ENCODE data around the gene ALKBH3.

The ALKBH3 gene

DNA sequence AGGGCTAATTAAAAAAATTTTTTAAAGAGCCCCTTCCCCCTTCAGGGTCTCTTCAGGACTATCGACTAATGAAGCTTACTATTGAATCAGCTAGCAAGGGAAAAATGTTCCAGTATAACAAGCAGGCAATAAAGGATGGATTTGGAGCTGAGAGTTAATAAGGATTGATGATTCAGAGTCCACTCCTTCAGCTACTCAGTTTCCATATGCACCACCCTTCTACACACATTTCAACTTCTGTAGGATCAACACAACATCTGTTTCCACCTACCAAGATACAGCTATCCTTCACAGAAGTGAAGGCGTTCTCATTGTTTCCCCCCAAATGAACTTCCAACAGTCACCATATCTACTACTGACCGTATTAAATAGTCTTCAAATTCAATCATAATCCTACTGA is 6.6 kb upstream of the ALKBH3 start:
- Histone ChIP-seq H2BK120ac (ENCODE audit: low read depth, low read length) (no peak overlapping the region), H3K4me3 (ENCODE audit: low read length) (no peak overlapping the region), H3K27me3 (ENCODE audit: insufficient read depth, low read length, poor library complexity) (no peaks in the 10 kb centered on the region), H2BK5ac (ENCODE audit: low read length) (no peak overlapping the region), H3K9ac (ENCODE audit: low read length) (no peak overlapping the region), H3K4ac (ENCODE audit: low read depth, low read length) (no peak overlapping the region), H3K79me1 (ENCODE audit: low read length) (no peaks in the 10 kb centered on the region), H3K4me1 (ENCODE audit: control insufficient read depth, low read depth, low read length) (no peaks in the 10 kb centered on the region), H2BK15ac (replicated peaks; ENCODE audit: low read depth) (no peak overlapping the region), H3K4me2 (ENCODE audit: low read length) (no peak overlapping the region), H3K79me2 (ENCODE audit: control insufficient read depth, insufficient read depth, low read length) (no peaks in the 10 kb centered on the region), H4K8ac (ENCODE audit: low read depth, low read length) (no peak overlapping the region), H3K36me3 (ENCODE audit: control insufficient read depth, insufficient read depth, low read length) (no peaks in the 10 kb centered on the region), H3K18ac (ENCODE audit: low read length) (no peak overlapping the region), H3K27ac (ENCODE audit: low read depth, low read length) (no peak overlapping the region), H3K56ac (ENCODE audit: low read length) (no peak overlapping the region), H4K5ac (ENCODE audit: low read length) (no peak overlapping the region), H3K23ac (ENCODE audit: low read length) (no peak overlapping the region), H2AK5ac (ENCODE audit: low read length) (no peak overlapping the region)
- DNase-seq: no peak
- WGBS (ENCODE audit: extremely low coverage, insufficient coverage, low lambda C conversion rate): no CpG with 5 or more reads among the region's 3 CpGs

DNA sequence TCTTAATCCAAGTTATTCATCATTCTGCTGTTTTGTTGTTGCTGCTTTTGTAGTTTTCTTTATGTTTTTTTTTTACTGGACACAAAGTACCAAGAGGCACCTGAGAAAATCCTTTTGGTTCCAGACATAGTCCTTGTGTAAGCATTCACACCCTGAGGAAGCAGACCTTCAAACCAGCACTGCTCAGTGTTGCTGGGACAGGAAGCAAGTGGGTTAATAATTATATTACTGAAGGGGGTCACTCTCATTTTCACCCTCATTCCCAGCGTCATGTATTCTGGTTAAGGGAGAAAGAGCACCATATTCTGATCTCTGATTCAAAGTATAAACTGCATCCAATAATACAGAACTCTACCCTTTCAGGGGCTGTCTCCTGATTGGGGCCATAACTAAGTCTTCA is 5.9 kb upstream of the ALKBH3 start:
- H3K4me3 ChIP-seq (ENCODE audit: low read length): no peak overlapping the region
- no peak overlapping the region for H3K9ac ChIP-seq (ENCODE audit: low read length)
- H2AK5ac ChIP-seq (ENCODE audit: low read length): no peak overlapping the region
- H4K8ac ChIP-seq (ENCODE audit: low read depth, low read length): no peak overlapping the region
- DNase-seq: no peak
- no peak overlapping the region for H4K5ac ChIP-seq (ENCODE audit: low read length)
- H2BK5ac ChIP-seq (ENCODE audit: low read length): no peak overlapping the region
- H3K18ac ChIP-seq (ENCODE audit: low read length): no peak overlapping the region
- no peak overlapping the region for H2BK120ac ChIP-seq (ENCODE audit: low read depth, low read length)
- H3K4ac ChIP-seq (ENCODE audit: low read depth, low read length): no peak overlapping the region
- no peaks in the 10 kb centered on the region for H3K79me2 ChIP-seq (ENCODE audit: control insufficient read depth, insufficient read depth, low read length)
- no peak overlapping the region for H3K56ac ChIP-seq (ENCODE audit: low read length)
- no peaks in the 10 kb centered on the region for H3K4me1 ChIP-seq (ENCODE audit: control insufficient read depth, low read depth, low read length)
- H3K27ac ChIP-seq (ENCODE audit: low read depth, low read length): no peak overlapping the region
- no peaks in the 10 kb centered on the region for H3K36me3 ChIP-seq (ENCODE audit: control insufficient read depth, insufficient read depth, low read length)
- H2BK15ac ChIP-seq (replicated peaks; ENCODE audit: low read depth): no peak overlapping the region
- no peak overlapping the region for H3K23ac ChIP-seq (ENCODE audit: low read length)
- no peak overlapping the region for H3K4me2 ChIP-seq (ENCODE audit: low read length)
- WGBS (ENCODE audit: extremely low coverage, insufficient coverage, low lambda C conversion rate): no CpG with 5 or more reads among the region's 1 CpG
- no peaks in the 10 kb centered on the region for H3K27me3 ChIP-seq (ENCODE audit: insufficient read depth, low read length, poor library complexity)
- H3K79me1 ChIP-seq (ENCODE audit: low read length): no peaks in the 10 kb centered on the region

- WGBS (ENCODE audit: extremely low coverage, insufficient coverage, low lambda C conversion rate): no CpG with 5 or more reads among the region's 13 CpGs
- no peak overlapping the region for H3K27ac ChIP-seq (ENCODE audit: low read depth, low read length)
- H4K5ac ChIP-seq (ENCODE audit: low read length): peak overlapping the region; percentile 9
- no peak overlapping the region for H2BK5ac ChIP-seq (ENCODE audit: low read length)
- H4K8ac ChIP-seq (ENCODE audit: low read depth, low read length): no peak overlapping the region
- no peak overlapping the region for H2AK5ac ChIP-seq (ENCODE audit: low read length)
- no peak overlapping the region for H3K4me3 ChIP-seq (ENCODE audit: low read length)
- no peaks in the 10 kb centered on the region for H3K36me3 ChIP-seq (ENCODE audit: control insufficient read depth, insufficient read depth, low read length)
- H3K4me2 ChIP-seq (ENCODE audit: low read length): peak overlapping the region; percentile 21
- H3K9ac ChIP-seq (ENCODE audit: low read length): no peak overlapping the region
- H3K18ac ChIP-seq (ENCODE audit: low read length): no peak overlapping the region
- H2BK15ac ChIP-seq (replicated peaks; ENCODE audit: low read depth): no peak overlapping the region
- no peak overlapping the region for H3K4ac ChIP-seq (ENCODE audit: low read depth, low read length)
- no peak overlapping the region for H3K23ac ChIP-seq (ENCODE audit: low read length)
- no peak overlapping the region for H2BK120ac ChIP-seq (ENCODE audit: low read depth, low read length)
- no peaks in the 10 kb centered on the region for H3K27me3 ChIP-seq (ENCODE audit: insufficient read depth, low read length, poor library complexity)
- no peaks in the 10 kb centered on the region for H3K79me2 ChIP-seq (ENCODE audit: control insufficient read depth, insufficient read depth, low read length)
- no peaks in the 10 kb centered on the region for H3K4me1 ChIP-seq (ENCODE audit: control insufficient read depth, low read depth, low read length)
- no peaks in the 10 kb centered on the region for H3K79me1 ChIP-seq (ENCODE audit: low read length)
- H3K56ac ChIP-seq (ENCODE audit: low read length): peak overlapping the region; percentile 12
- no peak for DNase-seq
Measured at GRCh38 chr11:43879789-43880639, 617 bp upstream of the ALKBH3 start.

DNA sequence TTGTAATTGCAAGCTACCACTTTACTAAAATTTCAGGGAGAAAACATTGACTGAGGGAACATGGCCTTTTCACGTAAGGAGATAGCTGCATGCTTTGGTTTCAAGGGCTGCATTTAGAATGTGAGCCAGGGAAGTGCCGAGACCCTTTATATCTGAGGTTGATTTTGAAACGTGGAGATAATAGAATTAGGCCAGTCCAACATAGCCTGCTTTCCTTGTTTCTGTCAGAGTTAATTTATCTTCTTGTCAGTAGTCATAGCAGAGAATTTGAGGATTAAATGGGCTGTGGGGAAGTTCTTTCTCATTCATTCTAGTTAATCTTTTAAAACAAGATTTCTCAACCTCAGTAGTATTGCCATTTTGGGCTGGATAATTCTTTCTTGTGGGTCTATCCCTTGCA is 12.2 kb downstream of the ALKBH3 start:
- no peak overlapping the region for H2BK5ac ChIP-seq (ENCODE audit: low read length)
- H2AK5ac ChIP-seq (ENCODE audit: low read length): no peak overlapping the region
- no peak overlapping the region for H3K4ac ChIP-seq (ENCODE audit: low read depth, low read length)
- H4K5ac ChIP-seq (ENCODE audit: low read length): no peak overlapping the region
- H2BK120ac ChIP-seq (ENCODE audit: low read depth, low read length): no peak overlapping the region
- WGBS (ENCODE audit: extremely low coverage, insufficient coverage, low lambda C conversion rate): no CpG with 5 or more reads among the region's 3 CpGs
- H3K4me1 ChIP-seq (ENCODE audit: control insufficient read depth, low read depth, low read length): no peaks in the 10 kb centered on the region
- H3K4me2 ChIP-seq (ENCODE audit: low read length): no peak overlapping the region
- no peak overlapping the region for H3K4me3 ChIP-seq (ENCODE audit: low read length)
- H3K9ac ChIP-seq (ENCODE audit: low read length): no peak overlapping the region
- no peaks in the 10 kb centered on the region for H3K79me1 ChIP-seq (ENCODE audit: low read length)
- H2BK15ac ChIP-seq (replicated peaks; ENCODE audit: low read depth): no peak overlapping the region
- no peak overlapping the region for H4K8ac ChIP-seq (ENCODE audit: low read depth, low read length)
- no peak for DNase-seq
- H3K27me3 ChIP-seq (ENCODE audit: insufficient read depth, low read length, poor library complexity): no peaks in the 10 kb centered on the region
- no peak overlapping the region for H3K18ac ChIP-seq (ENCODE audit: low read length)
- H3K27ac ChIP-seq (ENCODE audit: low read depth, low read length): no peak overlapping the region
- no peak overlapping the region for H3K23ac ChIP-seq (ENCODE audit: low read length)
- no peaks in the 10 kb centered on the region for H3K36me3 ChIP-seq (ENCODE audit: control insufficient read depth, insufficient read depth, low read length)
- no peak overlapping the region for H3K56ac ChIP-seq (ENCODE audit: low read length)
- no peaks in the 10 kb centered on the region for H3K79me2 ChIP-seq (ENCODE audit: control insufficient read depth, insufficient read depth, low read length)

- Histone ChIP-seq H4K8ac (ENCODE audit: low read depth, low read length) (no peak overlapping the region), H2BK5ac (ENCODE audit: low read length) (no peak overlapping the region), H3K4me2 (ENCODE audit: low read length) (no peak overlapping the region), H3K56ac (ENCODE audit: low read length) (no peak overlapping the region), H3K18ac (ENCODE audit: low read length) (no peak overlapping the region), H3K9ac (ENCODE audit: low read length) (no peak overlapping the region), H4K5ac (ENCODE audit: low read length) (no peak overlapping the region), H3K27me3 (ENCODE audit: insufficient read depth, low read length, poor library complexity) (no peaks in the 10 kb centered on the region), H3K36me3 (ENCODE audit: control insufficient read depth, insufficient read depth, low read length) (no peaks in the 10 kb centered on the region), H3K4ac (ENCODE audit: low read depth, low read length) (no peak overlapping the region), H3K27ac (ENCODE audit: low read depth, low read length) (no peak overlapping the region), H2AK5ac (ENCODE audit: low read length) (no peak overlapping the region), H2BK120ac (ENCODE audit: low read depth, low read length) (no peak overlapping the region), H2BK15ac (replicated peaks; ENCODE audit: low read depth) (no peak overlapping the region), H3K4me1 (ENCODE audit: control insufficient read depth, low read depth, low read length) (no peaks in the 10 kb centered on the region), H3K79me2 (ENCODE audit: control insufficient read depth, insufficient read depth, low read length) (no peaks in the 10 kb centered on the region), H3K79me1 (ENCODE audit: low read length) (no peaks in the 10 kb centered on the region), H3K4me3 (ENCODE audit: low read length) (no peak overlapping the region), H3K23ac (ENCODE audit: low read length) (no peak overlapping the region)
- no CpG with 5 or more reads among the region's 2 CpGs for WGBS (ENCODE audit: extremely low coverage, insufficient coverage, low lambda C conversion rate)
- DNase-seq: no peak
Measured at GRCh38 chr11:43894546-43894945, 13.9 kb downstream of the ALKBH3 start.

DNA sequence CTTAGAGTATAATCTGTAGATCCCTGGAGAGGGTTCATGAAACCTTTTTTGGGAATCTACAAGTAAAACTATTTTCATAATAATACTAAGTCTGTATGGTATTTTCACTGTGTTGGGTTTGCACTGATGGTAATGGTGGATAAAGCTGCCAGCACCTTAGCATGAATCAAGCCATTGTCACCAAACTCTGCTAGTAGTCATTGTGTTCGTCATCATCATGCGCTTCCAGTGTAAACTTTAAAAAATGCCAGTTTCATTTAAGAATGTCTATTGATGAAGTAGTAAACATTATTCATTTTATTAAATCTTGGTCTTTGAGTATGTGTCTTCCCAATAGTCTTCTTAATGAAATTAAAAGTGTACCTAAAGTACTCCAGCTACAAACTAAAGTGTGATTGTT is 15.0 kb downstream of the ALKBH3 start:
- no peak overlapping the region for H4K8ac ChIP-seq (ENCODE audit: low read depth, low read length)
- no peak for DNase-seq
- no peaks in the 10 kb centered on the region for H3K79me1 ChIP-seq (ENCODE audit: low read length)
- no peak overlapping the region for H3K56ac ChIP-seq (ENCODE audit: low read length)
- no CpG with 5 or more reads among the region's 2 CpGs for WGBS (ENCODE audit: extremely low coverage, insufficient coverage, low lambda C conversion rate)
- no peak overlapping the region for H3K18ac ChIP-seq (ENCODE audit: low read length)
- no peaks in the 10 kb centered on the region for H3K36me3 ChIP-seq (ENCODE audit: control insufficient read depth, insufficient read depth, low read length)
- no peak overlapping the region for H2BK15ac ChIP-seq (replicated peaks; ENCODE audit: low read depth)
- no peak overlapping the region for H2BK120ac ChIP-seq (ENCODE audit: low read depth, low read length)
- H4K5ac ChIP-seq (ENCODE audit: low read length): no peak overlapping the region
- H3K9ac ChIP-seq (ENCODE audit: low read length): no peak overlapping the region
- no peak overlapping the region for H3K27ac ChIP-seq (ENCODE audit: low read depth, low read length)
- H3K4me3 ChIP-seq (ENCODE audit: low read length): no peak overlapping the region
- H3K23ac ChIP-seq (ENCODE audit: low read length): no peak overlapping the region
- no peak overlapping the region for H3K4me2 ChIP-seq (ENCODE audit: low read length)
- no peak overlapping the region for H2BK5ac ChIP-seq (ENCODE audit: low read length)
- no peak overlapping the region for H3K4ac ChIP-seq (ENCODE audit: low read depth, low read length)
- H3K4me1 ChIP-seq (ENCODE audit: control insufficient read depth, low read depth, low read length): no peaks in the 10 kb centered on the region
- H3K79me2 ChIP-seq (ENCODE audit: control insufficient read depth, insufficient read depth, low read length): no peaks in the 10 kb centered on the region
- no peaks in the 10 kb centered on the region for H3K27me3 ChIP-seq (ENCODE audit: insufficient read depth, low read length, poor library complexity)
- no peak overlapping the region for H2AK5ac ChIP-seq (ENCODE audit: low read length)

Measured in mesendoderm (in vitro differentiated cells).